GM18868 (cell line): Measurements from ENCODE around the gene KLK14.

Experiments used
- ATAC-seq: cut with Tn5 transposase; IDR thresholded peaks from one replicate; pipeline ENCODE4 v1.9.1; 2021; ENCODE audit warnings: mild to moderate bottlenecking, moderate library complexity; ENCODE audit not compliant: unreplicated experiment

Gene KLK14

DNA sequence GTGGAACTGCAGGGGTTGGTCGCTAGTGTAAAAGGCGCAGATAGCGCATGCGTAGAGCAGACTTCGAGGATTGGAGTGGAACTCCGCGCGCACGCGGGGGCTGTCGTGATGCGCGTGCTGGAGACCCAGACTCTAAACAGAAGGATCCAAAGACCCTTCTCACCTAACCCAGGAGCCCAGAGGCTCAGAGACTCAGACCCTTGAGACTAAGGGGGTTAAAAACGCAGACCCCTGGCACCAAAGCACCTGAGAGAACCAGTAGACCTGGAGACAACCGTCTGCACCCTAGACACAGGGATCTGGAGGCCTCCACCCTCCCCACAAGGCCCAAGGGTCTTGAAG, 26.1 kb upstream of the KLK14 start:
- peak; percentile 20 for ATAC-seq

- ATAC-seq, result peak; percentile 88
These were observed 25.5 kb upstream of the KLK14 start, which contains the start of gene CTU1 for GRCh38 chr19:51108066-51108804. TSS of gene CTU1 (minus strand) at chr19:51108409. CDS start at chr19:51104569, 3,840 bp downstream.

DNA sequence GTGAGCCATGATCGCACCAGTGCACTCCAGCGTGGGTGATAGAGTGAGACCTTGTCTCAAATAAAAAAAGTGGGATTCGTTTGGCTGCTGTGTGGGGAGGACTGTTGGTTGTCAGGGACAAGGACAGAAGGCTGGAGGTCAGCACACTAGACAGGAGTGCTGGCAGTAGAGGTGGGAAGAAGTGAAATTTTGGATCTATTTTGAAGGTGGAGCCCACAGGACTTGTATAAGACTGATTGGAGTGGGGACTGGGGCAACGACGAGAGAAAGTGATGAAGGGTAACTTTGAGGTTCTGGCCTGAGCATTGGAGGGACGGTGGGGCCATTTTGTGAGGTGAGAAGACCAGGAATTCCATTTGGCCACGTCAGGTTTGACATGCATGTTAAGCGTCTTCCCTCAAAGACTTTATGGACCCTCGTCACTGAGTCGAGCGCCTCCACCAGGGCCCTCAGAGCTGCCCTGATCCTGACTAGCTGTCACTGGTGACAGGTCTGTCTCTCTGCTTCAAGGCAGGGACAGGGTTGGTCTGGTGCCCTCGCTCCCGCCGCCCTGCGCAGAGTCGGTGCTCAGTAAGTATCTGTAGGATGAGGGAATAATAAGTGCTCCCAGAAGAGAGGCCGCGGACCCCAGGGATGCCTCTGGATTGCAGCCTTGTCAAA, 24.8 kb upstream of the KLK14 start:
- ATAC-seq, result no peak

- ATAC-seq, result no peak
These were observed 21.2 kb upstream of the KLK14 start for GRCh38 chr19:51103926-51104341.

- ATAC-seq, result no peak
These were observed 20.3 kb upstream of the KLK14 start for GRCh38 chr19:51102991-51103390.

DNA sequence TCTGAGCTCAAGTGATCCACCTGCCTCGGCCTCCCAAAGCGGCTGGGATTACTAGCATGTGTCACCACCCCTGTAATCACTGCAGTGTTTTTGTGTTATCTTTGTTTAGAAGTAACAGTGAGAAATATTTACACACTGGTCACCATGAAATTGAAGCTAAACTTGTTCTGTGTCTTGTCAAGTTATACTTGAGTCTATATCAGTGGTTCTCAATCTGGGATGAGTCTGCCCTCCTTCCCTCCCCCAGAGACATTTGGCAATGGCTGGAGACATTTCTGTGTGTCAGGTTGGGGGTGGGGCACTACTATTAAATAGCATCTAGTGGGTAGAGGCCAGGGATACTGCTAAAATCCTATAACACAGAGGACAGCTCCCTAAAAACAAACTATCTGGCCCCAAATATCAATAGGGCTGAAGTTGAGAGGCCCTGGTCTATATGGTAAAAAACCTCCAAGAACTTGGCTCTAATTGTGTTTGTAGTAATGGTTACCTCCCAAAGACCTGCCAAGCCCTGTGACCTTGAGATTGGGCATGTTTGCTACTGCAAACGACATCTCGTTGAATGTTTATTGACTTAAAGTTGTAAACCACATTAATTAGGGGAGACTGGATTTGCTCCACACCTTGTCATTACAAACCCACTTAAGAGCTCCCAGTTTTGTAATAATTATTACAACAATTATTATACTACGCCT, 18.6 kb upstream of the KLK14 start:
- no peak for ATAC-seq

DNA sequence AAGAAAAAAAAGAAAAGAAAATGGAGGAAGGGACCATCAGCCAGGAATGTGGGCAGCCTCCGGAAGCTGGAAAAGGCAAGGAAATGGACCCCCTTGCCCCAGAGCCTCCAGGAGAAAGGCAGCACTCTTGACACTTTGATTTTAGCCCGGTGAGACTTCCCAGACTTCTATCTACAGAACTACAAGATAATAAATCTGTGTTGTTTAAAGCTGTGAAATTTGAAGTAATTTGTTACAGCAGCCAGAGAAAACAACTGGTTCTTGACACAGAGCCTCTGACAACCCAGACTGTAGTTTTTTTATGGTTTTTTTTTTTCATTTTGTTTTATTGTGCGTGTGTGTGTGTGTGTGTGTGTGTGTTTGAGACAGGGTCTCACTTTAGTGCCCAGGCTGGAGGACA, 17.9 kb upstream of the KLK14 start:
- ATAC-seq, result no peak

- no peak for ATAC-seq
These were observed 16.3 kb upstream of the KLK14 start for GRCh38 chr19:51099047-51099382.

DNA sequence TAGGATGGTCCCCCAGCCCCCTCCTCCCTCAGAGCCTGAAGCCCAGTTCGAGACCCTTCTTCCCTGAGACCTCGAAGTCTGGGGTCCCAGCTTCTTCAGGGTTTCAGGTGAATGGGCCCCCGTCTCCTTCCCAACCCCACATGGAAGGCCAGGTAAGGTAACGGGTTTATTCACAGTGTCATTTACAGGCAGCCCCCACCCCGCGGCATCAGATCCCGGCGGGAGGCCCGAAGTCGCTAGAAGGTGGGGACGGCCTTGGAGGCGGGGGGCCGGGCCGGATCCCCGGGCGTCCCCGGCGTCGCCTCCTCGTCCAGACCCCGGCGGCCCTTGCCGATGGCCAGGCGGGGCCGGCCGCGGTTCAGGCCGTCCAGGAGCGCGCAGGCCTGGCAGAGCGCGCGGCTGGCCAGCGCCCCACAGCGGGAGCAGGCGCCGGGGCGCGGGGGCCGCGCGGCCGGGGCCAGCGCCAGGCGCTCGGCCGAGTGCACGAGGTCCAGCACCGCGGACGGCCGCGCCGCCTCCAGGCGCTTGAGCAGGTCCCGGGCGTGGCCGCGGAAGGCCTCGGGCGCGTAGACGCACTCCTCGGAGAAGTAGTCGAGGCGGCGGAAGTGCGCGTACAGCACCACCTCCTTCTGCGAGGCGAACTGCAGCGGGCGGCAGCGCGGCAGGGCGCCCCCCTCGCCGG, 15.8 kb upstream of the KLK14 start:
- ATAC-seq, result no peak

DNA sequence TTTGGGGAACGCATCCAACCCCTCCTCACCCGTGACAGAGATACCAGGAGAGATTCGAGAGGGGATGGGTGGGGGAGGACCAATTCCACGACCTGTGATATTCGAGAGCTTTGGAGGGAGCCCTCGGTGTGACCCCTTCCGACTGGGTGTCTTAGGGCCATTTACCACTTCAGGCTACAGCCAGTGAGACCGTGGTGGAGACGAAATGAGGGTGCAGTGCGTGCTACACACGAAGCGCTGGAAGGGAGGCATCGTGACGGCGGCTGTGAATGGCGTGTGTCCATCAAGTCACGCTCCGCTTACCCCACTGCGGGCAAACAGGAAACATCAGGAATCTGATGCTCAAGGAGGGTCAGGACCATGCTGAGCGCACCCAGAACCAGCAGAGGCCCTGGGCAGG, 15.1 kb upstream of the KLK14 start:
- no peak for ATAC-seq

GRCh38 chr19:51097166-51097738, 14.6 kb upstream of the KLK14 start:
- ATAC-seq, result no peak

GRCh38 chr19:51096473-51097165, 13.9 kb upstream of the KLK14 start:
- ATAC-seq, result no peak

- no peak for ATAC-seq
These were observed 12.1 kb upstream of the KLK14 start for GRCh38 chr19:51094696-51095279.

DNA sequence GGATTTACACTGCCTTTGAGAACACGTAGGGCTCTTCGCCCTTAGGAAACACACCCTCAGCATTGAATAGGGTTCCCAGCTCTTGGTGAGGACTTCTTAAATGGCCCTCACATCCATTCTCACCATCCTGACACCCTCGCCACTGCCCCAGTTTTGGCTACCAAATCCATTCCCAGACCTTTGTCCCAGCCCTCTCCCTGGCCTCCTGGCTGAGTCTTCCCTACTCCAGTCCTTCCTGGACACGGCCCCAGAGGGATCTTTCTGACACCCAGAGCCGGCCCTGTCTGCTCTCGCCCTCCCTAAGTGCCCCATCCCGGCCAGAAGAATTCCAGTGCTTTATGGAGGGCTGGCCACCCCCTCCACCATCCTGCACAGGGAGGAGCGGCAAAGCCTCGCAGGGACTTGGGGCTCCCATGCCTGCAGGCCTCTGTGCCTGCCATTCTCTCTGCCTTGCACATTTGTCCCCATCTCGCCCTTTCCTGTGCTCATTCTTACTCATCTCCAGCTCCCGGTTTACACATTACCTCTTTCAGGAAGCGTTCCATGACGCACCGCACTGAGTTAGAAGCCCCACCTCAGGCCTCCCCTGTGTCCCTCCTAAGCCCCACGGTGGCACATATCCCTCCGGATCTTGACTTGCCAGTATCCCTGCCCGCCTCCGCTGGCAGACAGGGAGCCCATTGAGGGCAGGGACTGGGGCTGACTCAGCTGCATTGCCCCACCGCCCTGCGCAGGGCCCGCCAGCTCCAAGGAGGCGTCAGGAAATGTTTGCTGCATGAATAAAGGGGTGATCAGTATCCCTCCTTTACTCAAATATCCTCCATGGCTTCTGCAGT, 11.0 kb upstream of the KLK14 start:
- no peak for ATAC-seq

DNA sequence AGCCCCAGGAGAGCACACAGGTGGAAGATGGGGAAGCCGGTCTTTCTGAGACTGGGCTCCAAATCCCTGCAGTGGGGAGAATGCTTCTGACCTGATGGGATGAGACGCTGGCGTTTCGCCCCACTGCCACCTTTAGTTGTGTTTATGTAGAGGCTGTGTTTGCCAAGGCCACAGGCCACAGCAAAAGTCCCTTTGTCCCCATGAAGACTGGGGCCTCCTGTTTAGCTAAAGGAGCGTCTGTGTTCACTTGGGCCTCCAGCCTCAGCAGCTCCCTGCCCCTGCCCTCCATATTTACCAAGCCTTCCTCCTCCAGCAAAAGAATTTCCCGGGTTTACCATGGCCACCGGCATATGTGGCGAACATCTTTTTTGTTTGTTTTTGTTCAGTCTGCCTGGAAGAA, 10.4 kb upstream of the KLK14 start:
- ATAC-seq, result no peak

GRCh38 chr19:51091895-51092873, 9.5 kb upstream of the KLK14 start:
- no peak for ATAC-seq

GRCh38 chr19:51091126-51091525, 8.4 kb upstream of the KLK14 start:
- no peak for ATAC-seq

GRCh38 chr19:51090471-51090870, 7.8 kb upstream of the KLK14 start:
- ATAC-seq, result no peak
